AG04449 (cell line): ENCODE measurements around the gene GJC1.

Experiments used
- CTCF ChIA-PET: fragments of 350-600 bp; formaldehyde crosslinking; extraction: SDS; loops from one replicate; lab custom pipeline; 2021; ENCODE audit warnings: antibody characterized with exemption; lab: Yijun Ruan, JAX
- POLR2A ChIA-PET: fragments of 400-600, 350-600 bp; formaldehyde crosslinking; extraction: SDS; loops from one replicate; lab custom pipeline; 2020; ENCODE audit warnings: antibody characterized with exemption, inconsistent platforms; lab: Yijun Ruan, JAX
- DNase-seq: peaks from one replicate; pipeline ENCODE4 v3.0.0-alpha.2; 2010; ENCODE audit warnings: low read depth, low spot score
- H3K4me3 ChIP-seq: 2 replicates; pipeline ENCODE4 v1.5.1; 2011; ENCODE audit warnings: low read depth, mild to moderate bottlenecking, control low read depth, low read length
- TF ChIP-seq, protein P1 (sequence below): IDR thresholded peaks from one replicate; pipeline ENCODE4 v1.5.1; 2011; ENCODE audit warnings: mild to moderate bottlenecking, moderate library complexity, low read length, control low read depth, inconsistent platforms; ENCODE audit not compliant: insufficient read depth; ENCODE audit errors: missing control alignments

GJC1 gene

DNA sequence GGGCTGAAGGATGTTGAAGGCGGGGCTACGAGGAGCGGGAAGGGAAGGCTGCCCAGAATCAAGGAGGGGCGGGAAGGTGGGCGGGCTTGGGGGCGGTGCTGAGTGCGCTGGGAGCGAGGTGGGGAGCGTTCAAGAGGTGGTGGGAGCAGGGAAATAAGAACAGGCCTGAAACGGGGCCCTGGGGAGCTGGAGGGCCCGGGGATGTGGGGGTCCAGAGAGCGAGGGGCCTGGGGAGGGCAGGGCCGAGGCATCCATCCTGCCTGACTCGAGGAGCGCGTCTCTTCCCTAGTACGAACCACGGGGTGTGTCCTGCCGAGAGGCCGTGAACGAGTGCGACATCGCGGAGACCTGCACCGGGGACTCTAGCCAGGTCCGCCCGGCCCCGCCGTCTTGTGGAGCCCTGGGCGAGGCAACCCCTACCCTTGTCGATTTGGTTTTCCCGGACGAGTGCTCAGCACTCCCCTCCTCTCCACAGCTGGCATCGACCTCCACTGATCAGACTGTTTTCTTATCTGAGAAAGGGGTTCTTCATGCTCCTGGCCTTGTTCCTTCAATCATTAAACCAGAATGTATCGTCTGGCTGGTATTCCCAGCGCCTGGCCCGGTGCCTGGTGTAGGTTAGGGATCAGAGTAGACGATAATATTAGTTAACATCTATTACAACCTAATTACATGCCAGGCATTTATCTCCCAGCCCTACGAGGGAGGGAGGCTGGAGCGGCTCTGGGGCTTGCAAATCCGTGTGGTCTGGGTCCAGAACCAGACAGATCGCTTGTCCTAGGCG lies 54.1 kb downstream of the GJC1 start:
- TF ChIP-seq, protein P1, sequence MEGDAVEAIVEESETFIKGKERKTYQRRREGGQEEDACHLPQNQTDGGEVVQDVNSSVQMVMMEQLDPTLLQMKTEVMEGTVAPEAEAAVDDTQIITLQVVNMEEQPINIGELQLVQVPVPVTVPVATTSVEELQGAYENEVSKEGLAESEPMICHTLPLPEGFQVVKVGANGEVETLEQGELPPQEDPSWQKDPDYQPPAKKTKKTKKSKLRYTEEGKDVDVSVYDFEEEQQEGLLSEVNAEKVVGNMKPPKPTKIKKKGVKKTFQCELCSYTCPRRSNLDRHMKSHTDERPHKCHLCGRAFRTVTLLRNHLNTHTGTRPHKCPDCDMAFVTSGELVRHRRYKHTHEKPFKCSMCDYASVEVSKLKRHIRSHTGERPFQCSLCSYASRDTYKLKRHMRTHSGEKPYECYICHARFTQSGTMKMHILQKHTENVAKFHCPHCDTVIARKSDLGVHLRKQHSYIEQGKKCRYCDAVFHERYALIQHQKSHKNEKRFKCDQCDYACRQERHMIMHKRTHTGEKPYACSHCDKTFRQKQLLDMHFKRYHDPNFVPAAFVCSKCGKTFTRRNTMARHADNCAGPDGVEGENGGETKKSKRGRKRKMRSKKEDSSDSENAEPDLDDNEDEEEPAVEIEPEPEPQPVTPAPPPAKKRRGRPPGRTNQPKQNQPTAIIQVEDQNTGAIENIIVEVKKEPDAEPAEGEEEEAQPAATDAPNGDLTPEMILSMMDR: no peak
- POLR2A ChIA-PET: interaction anchor here (0.6 to 0.8 kb wide), 2 partner anchors 91 to 249 kb away, joined by 3 read pairs; no protein-coding TSS in a partner anchor
- DNase-seq: no peak
- peak overlapping the region; percentile 60 for H3K4me3 ChIP-seq
- CTCF ChIA-PET: interaction anchor here (0.7 to 18.3 kb wide), 24 partner anchors 9 to 359 kb away, joined by 3 to 823 read pairs (median 8); partner anchors contain the start of genes ACBD4, ADAM11 and HIGD1B

DNA sequence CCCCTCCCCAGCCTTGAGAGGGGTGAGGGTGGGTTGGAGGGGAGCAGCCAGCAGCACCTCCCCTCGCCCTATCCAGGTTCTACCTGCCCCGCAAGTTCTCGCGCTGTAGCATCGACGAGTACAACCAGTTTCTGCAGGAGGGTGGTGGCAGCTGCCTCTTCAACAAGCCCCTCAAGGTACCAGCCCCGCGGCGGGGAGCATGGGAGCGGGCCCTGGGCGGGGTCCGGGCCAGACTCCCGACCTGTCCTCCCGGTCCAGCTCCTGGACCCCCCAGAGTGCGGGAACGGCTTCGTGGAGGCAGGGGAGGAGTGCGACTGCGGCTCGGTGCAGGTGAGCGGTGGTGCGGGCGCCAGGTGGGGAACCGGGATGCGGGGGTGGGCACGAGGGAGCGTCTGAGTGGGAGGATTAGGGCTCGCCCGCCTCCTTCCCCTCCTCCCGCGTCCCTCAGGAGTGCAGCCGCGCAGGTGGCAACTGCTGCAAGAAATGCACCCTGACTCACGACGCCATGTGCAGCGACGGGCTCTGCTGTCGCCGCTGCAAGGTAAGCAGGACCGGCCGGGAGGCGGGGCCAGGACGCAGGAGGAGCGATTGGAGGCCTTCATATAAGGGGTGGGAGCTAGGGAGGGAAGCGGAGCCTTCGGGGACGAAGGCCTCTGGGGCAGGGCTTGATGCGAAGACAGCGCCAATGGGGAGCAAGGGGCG lies 54.8 kb downstream of the GJC1 start:
- TF ChIP-seq, protein P1: no peak
- POLR2A ChIA-PET: interaction anchor here (0.8 kb wide), 1 partner anchor 249 kb away, joined by 3 read pairs; no protein-coding TSS in a partner anchor
- DNase-seq: peak; percentile 76
- H3K4me3 ChIP-seq: peak overlapping the region; percentile 77
- CTCF ChIA-PET: interaction anchor here (0.7 to 18.3 kb wide), 27 partner anchors 9 to 359 kb away, joined by 3 to 823 read pairs (median 5); partner anchors contain the start of genes ADAM11 and HIGD1B

DNA sequence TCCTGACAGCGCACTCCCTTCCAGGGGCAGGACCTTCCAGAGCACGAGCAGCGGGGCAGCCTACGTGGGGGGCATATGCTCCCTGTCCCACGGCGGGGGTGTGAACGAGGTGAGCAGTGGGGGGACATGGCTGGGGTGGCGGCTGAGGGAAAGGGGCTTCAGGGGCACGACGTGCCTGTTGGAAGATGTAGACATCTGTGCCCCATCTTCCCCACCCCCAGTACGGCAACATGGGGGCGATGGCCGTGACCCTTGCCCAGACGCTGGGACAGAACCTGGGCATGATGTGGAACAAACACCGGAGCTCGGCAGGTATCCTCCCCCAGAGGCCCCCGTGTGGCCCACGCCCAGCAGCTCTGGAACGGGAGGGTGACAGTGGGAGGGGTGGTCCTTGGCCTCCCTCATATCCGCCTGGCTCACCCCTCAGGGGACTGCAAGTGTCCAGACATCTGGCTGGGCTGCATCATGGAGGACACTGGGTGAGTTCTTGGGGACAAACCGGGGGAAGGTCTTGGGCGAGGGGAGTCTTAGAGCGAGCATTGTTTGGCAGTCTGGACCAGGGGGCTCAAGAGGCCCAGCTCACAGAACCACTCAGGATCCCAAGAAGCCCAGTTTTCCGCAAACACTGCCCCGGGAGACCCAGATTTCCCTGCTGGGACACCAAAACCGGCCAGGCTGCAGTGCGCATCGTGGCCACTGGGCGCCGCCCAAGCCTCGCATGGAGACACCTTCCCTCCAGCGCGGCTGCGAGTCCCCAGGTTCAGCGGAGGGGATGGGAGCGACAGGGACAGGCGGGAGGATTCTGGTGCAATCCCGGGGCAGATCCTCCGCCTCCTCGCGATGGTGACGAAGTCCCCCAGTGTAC lies 55.6 kb downstream of the GJC1 start:
- ChIA-PET CTCF (interaction anchor here (0.6 to 18.3 kb wide), 25 partner anchors 9 to 360 kb away, joined by 3 to 823 read pairs (median 5); partner anchors contain the start of genes ADAM11 and HIGD1B), POLR2A (no interaction called here)
- H3K4me3 ChIP-seq: peak overlapping the region; percentile 77
- TF ChIP-seq, protein P1: peak; percentile 100
- DNase-seq: no peak

DNA sequence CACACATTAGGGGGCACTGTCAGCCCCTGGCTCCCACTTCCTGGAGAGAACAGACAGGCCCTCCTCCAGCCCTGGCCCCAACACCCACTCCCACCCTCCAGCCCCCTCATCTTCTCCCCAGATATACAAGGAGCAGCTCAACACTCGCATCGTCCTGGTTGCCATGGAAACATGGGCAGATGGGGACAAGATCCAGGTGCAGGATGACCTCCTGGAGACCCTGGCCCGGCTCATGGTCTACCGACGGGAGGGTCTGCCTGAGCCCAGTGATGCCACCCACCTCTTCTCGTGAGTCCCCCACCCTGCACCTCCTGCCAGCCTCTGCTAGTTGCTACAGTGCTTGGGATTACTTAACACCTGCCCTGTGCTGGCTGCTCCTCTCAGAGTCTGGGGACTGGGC lies 56.9 kb downstream of the GJC1 start:
- TF ChIP-seq, protein P1: no peak
- DNase-seq: no peak
- ChIA-PET CTCF (interaction anchor here (0.7 to 18.3 kb wide), 5 partner anchors 88 to 359 kb away, joined by 3 to 823 read pairs (median 52); partner anchors contain the start of gene PLCD3), POLR2A (no interaction called here)
- no peak overlapping the region for H3K4me3 ChIP-seq

DNA sequence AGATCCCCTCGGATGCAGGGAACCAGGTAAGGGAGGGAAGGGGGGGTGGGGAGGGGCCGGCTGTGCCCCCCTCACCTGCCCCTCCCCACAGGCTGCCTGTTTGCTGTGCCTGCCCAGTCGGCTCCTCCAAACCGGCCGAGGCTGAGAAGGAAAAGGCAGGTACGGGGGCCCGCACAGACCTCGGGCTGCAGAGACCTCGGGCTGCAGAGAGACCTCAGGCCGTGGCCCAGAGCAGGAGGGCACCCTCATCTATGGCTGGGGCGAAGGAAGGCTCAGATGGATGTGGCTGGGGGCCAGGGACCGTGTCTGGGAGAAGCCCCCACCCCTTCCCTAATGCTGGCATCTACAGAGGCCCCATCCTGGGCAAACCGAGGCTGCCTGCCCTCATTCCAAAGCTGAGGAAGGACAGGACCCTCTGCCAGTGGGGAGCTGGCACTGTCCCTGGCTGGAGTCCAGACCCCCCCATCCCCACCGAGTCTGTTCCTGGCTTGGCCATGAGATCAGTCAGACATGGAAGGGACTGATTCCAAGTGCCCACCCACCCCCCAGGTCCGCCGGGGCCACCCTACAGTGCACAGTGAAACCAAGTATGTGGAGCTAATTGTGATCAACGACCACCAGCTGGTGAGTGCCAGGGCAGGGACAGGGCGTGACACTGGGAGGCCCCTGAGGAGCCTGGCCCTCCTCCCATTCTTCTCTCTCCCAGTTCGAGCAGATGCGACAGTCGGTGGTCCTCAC lies 57.6 kb downstream of the GJC1 start:
- H3K4me3 ChIP-seq: no peak overlapping the region
- CTCF ChIA-PET: interaction anchor here (0.7 to 18.3 kb wide), 3 partner anchors 89 to 360 kb away, joined by 3 to 823 read pairs (median 440); partner anchors contain the start of gene PLCD3
- TF ChIP-seq, protein P1: no peak
- POLR2A ChIA-PET: no interaction called here
- DNase-seq: no peak
